ENCODE results near the gene ZNF674. TPM values are rescaled to one million over a fixed set of nuclear protein-coding genes. Genes with fewer than 3 reads are reported as not detected.

ZNF674 gene
- total RNA-seq, 1 experiment from 2014 or later = 7.1 TPM

GRCh38 chrX:46459603-46460002, 85.6 kb downstream of the ZNF674 start:
- no TSS peak for BruUV-seq (replicated peaks)
- H3K27me3 Mint-ChIP-seq (ENCODE audit: unreplicated experiment) = no peaks in the 10 kb centered on the region
- no peaks in the 10 kb centered on the region for H3K4me1 Mint-ChIP-seq (ENCODE audit: low read depth, unreplicated experiment)
- TF ChIP-seq CTCF (IDR thresholded peaks at IDR 0.05; ENCODE audit: unreplicated experiment) = no peak
- DNase-seq = no peak
- H3K9me3 Mint-ChIP-seq (ENCODE audit: low read depth, unreplicated experiment) = no peaks in the 10 kb centered on the region
- H3K27ac Mint-ChIP-seq (ENCODE audit: unreplicated experiment) = no peak overlapping the region
- H3K36me3 Mint-ChIP-seq (ENCODE audit: insufficient read depth, unreplicated experiment) = peaks cover 12% of the 10 kb centered on the region
- CTCF ChIA-PET = interaction anchor here (0.7 kb wide), 1 partner anchor 826 kb away, joined by 6 read pairs; no protein-coding TSS in a partner anchor
- intact Hi-C loops (cut with micrococcal nuclease; ENCODE audit: unreplicated experiment) = no loop called here
- no peak overlapping the region for H3K4me3 Mint-ChIP-seq (ENCODE audit: low read depth, unreplicated experiment)

GRCh38 chrX:46456125-46456922, 88.9 kb downstream of the ZNF674 start:
- no peaks in the 10 kb centered on the region for H3K27me3 Mint-ChIP-seq (ENCODE audit: unreplicated experiment)
- TF ChIP-seq CTCF (IDR thresholded peaks at IDR 0.05; ENCODE audit: unreplicated experiment) = no peak
- no peaks in the 10 kb centered on the region for H3K9me3 Mint-ChIP-seq (ENCODE audit: low read depth, unreplicated experiment)
- intact Hi-C loops (cut with micrococcal nuclease; ENCODE audit: unreplicated experiment) = no loop called here
- H3K4me3 Mint-ChIP-seq (ENCODE audit: low read depth, unreplicated experiment) = no peak overlapping the region
- no peak for DNase-seq
- no TSS peak for BruUV-seq (replicated peaks)
- no peak overlapping the region for H3K27ac Mint-ChIP-seq (ENCODE audit: unreplicated experiment)
- H3K36me3 Mint-ChIP-seq (ENCODE audit: insufficient read depth, unreplicated experiment) = peaks cover 22% of the 10 kb centered on the region
- CTCF ChIA-PET = no interaction called here
- no peaks in the 10 kb centered on the region for H3K4me1 Mint-ChIP-seq (ENCODE audit: low read depth, unreplicated experiment)

Other genes starting within 250 kb of the ZNF674 start
- 8.3 and 9.5 TPM in 2 replicates for gene CHST7, start 28.3 kb upstream of the ZNF674 start, total RNA-seq (2022)
- 66.4 and 83.3 TPM in 2 replicates for gene SLC9A7, start 213.7 kb upstream of the ZNF674 start, total RNA-seq (2022)